ENCODE results near the gene MST1R.

The MST1R gene

DNA sequence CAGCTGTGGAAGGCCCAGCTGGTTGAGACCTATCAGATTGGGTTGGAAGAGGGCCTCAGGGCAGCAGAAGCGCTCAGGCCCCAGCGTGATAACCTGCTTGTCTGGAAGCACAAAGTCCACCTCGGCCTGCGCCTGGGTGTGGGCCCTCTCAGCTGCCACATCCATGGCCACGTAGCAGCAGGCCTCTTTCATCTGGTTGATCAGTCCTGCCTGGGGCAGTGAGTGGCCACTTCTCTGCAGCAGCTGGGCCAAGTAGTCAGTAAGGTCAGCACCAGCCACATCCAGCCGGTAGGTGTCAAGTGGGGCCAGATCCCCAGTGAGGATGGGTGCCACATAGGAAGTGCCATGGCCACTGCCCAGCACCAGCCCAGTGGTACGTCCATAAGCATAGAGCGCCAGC lies 30.1 kb downstream of the MST1R start:
- DNase-seq, result no peak

DNA sequence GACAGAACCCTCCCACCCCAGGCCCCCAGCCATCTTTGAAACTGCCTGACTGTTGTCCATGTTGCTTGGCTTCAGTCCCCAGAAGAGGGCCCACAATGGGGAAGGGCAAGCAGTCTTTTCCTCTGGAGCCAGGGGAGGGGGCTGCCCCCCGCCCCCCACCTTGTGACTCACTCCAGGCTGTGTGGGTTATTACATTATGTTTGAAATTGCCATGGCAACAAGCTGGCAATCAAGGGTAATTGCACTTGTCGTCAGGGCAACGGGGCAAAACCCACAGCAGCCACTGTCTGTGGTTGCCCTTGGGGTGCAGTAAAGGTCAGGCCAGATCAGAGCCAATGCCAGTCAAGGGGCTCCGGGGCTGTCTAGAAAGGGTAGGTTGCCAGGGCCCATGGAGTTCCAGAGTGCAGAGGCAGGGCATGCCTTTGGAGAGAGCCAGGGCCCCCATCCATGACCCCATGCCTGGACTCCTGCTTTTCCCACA lies 30.8 kb downstream of the MST1R start:
- peak; percentile 26 for DNase-seq

GRCh38 chr3:49871531-49872153 lies 32.0 kb downstream of the MST1R start:
- no peak for DNase-seq

GRCh38 chr3:49869525-49870126 lies 34.0 kb downstream of the MST1R start, which contains the start of gene CAMKV:
Gene CAMKV, minus strand, starts transcription at chr3:49869906. Its CDS starts 7,518 bp downstream, at chr3:49862388.
- no peak for DNase-seq

DNA sequence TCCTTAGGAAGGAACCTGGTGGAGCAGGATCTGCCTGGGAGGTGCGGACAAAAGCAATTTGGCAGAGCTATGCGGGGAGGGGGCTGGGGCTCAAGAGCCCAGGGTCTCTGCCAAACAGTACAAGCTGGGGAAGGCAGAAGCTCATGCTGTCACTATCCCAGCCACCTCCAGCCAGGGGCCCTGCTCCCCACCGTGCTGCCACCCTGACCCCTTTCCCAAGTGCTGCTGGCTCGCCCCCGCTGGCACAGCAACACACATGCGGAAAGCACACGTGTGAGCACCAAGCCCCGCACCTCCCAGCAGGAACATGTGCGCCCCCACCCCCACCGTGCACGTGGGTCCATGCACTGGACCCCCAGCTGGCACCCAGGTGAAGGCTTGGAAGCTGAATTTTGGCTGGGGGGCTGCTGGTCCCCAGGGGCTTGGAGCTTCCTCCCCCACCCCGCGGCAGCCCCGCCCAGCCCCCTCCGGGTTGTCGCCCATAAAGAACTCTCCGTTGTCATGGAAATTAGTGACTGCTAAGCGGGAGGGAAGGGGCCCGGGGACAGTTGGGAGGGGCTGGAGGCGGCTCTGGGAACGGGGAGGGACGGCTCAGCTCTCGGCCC lies 34.7 kb downstream of the MST1R start:
- no peak for DNase-seq

DNA sequence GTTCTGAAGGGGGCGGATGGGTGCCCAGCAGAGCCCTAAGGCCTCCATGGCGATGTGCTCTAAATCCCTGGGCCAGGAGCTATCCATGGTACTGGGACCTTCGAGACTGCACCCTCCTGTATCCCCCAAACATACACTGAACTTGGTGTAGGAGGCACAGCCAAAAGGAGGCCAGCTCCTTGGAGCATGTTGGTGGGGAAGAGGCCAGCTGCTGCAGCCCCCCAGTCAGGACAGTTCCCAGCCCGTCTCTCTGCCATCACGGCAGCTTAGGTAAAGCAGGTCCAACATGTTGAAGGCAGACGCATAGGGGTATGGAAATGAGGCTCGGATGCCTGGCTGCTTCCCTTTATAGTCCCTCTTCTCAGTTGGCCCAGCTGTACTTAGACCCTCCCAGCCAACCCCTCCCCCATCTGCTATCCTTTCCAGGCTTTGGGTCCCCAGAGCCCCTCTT lies 35.8 kb downstream of the MST1R start:
- DNase-seq, result no peak

DNA sequence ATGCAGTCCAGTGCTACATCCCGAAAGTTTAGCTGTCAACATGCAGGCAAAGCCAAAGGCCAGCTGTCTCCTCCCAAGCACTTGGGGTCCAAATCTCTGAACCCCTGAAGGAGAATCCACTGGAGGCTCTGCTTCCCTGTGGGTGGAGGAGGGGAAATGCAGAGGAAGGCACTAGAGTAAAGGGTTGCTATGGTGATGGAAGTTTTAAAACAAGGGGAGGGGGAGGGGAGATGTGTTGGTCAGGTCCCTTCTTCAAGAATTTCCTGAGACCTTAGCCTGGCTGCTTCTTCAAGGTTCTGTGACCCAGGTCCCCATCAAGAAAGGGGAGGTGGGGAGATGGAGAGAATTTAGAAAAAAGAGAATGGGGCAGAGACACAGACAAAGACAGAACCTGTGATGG lies 36.3 kb downstream of the MST1R start:
- DNase-seq, result no peak

- no peak for DNase-seq
These were observed 38.4 kb downstream of the MST1R start for GRCh38 chr3:49865198-49865784.

DNA sequence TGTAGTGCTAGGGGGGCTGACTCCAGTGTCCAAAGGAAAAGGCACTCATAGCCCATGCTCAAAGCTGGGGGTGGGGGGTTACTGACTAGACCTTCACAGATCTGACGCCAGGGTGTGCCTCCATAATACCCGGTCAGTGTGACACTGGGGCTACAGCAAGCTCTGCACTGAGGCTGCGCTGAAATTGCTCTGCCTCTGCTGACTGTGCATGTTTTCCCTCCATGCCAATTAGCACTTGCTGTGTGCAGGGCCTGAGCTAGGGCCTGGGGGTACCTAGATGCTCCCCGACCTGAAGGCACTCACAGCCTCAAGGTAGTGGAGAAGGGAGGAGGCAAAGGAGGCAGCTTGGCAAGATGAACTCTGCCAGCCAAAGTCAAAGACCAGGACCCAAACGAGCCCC lies 39.2 kb downstream of the MST1R start:
- no peak for DNase-seq

DNA sequence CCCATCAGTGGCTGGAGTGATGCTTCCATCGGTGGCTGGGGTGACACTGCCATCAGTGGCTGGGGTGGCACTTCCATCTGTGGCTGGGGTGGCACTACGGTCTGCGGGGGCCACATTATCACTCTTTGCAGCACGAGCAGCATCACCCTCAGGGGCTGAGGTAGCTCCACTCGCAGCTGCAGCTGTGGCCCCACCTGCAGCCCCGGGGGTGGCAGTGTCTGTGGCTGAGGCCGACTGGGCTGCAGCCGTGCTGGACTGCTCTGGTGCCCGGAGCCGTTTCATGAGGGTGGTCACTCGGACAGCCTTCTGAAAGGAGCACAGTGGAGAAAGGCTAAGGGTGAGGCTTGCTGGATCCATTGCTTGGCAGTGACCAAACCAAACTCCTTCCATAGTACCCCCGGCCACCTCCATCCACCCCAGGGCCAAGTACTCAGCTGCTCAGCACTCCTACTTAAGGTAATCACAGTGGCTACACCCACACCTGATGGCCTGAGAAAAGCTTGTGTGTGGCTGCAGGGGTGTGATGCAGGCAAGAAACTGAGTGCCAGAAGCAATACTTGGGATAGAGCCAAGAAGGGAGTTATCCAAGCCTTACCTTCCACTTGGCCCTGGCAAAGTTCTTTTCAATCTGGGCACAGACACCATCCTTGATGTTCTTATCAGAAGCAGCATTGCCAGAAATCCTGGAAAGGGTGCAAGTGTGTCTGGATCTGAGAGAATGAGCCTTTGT lies 43.9 kb downstream of the MST1R start:
- no peak for DNase-seq

- peak; percentile 92 for DNase-seq
These were observed 47.3 kb downstream of the MST1R start, which contains the start of gene TRAIP for GRCh38 chr3:49856181-49857005. Gene TRAIP, minus strand, starts transcription at chr3:49856564. Its CDS starts 111 bp downstream, at chr3:49856453.

- no peak for DNase-seq
These were observed 48.0 kb downstream of the MST1R start for GRCh38 chr3:49855662-49856061.

DNA sequence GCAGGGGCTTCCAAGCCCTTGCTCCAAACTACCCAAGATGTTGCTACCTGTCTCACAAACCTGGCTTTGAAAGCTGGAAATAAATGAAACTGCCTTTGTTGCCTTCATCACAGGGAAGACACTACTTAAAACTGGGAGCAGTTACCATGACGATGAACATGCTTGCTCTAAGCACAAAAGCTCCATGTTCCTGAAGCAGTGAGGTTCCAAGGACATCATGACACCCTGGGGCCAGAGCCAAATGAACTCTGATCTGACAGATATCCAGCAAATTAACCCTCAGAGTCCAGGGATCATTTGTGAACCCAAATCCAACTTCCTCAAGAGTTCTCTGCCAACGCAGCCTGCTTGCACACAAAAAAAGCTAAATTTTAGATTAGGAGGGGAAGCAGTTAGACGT lies 58.0 kb downstream of the MST1R start:
- DNase-seq, result no peak

DNA sequence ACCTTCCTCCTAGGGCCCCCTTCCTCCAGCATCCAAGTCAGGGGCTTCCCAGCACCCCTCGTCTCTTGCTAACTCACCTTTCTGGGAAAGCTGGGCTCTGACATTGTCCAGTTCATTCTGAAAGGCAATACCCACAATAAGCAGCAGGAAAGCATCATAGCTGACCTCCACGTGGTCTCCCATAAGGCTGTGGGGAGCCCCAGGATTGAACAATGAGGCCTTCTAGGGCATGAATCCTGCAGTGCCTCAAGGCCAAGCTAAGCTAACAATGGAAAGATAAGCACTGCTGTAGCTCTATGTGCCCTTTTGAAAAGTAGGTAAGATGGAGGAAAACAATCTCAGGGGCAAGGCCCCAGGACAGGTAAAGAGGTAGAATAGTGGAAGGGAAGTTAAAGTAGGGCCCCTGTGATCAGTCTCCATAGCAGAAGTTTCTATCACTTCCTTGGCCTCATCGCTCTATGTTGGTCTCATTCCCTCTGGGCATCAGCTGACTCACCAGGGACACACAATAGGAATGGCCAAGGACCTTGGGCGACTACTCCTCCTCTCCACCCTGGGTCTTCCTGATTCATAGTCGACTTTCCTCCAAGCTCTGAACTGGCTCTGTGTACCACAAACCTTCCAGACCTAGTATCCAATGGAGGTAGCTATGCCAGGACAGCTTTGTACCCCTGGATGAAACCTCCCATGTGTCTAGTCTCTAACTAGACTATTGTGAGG lies 59.0 kb downstream of the MST1R start:
- DNase-seq, result no peak

DNA sequence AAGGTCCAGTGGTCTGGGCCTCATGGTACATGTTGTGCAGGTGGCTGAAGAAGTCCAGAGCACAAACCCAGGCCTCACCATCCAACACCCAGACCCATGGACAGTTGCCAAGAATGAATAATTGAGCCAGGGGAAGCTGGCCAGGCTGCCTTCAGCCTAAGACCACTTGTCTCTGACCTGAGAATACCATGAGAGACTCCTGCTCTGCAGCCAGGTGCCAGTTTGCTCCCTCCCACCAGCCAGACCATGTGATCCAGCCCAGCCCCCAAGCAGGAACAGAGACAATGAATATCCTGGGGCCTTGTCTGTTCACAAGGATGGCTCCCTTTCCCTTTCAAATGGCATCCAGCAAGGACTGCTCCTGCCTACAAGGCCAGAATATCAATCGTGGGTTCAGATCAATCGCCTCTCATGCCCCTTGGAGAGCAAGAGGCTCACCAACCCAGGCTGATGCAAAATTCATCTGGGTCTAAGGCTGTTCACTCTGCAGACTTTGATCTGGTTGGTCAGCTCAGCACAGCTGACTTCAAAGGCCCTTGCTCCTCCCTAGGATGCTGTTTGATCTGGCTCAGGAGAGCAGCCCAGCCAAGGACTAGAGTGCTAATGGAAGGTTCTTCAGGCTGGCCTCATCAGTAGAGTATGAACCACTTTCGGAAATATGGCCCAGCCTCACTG lies 60.7 kb downstream of the MST1R start:
- DNase-seq, result no peak

DNA sequence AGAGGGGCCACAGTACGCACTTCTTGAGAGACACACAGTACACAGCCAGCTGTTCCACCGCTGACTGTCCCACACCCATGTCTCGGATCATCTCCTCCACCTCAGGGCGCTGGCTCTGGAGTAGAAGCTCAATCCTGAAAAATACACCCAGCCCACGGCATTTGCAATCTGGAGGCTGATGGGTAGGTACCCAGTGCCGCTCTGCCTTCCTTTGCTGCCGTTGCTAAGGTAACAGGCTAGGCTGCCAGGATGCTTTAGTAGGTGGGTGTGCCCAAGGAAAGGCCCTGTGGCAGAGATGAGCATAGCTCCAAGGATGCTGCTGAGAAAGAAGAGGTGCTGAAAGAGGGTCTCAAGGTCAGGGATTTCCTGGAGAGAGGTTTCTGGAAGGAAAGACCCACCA lies 61.9 kb downstream of the MST1R start:
- no peak for DNase-seq

DNA sequence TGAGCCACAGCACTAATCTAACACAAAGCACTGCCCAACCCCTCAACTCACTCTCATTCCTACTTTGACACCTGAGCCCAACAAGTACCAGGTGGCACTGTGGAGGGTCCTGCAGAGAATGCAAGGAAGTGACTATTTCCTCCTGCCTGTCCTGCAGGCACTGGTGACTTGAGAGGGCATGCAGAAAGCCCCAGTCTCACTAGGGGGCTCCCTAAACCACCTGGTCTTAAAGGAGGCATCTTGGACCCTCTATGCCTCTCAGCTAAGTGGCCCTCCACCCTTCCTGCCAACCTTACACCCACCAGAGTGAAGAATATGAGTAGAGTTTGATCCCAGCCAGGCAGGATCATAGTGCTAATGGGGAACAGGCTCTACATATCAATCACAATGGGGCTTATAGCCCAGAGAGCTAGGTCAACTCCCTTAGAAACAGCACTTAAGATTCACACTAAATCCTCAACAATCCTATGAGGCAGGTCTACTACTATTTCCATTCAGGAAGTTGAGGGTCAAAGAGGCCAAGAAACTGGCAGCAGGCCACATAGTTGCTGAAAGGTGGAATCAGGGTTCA lies 62.5 kb downstream of the MST1R start:
- DNase-seq, result no peak

DNA sequence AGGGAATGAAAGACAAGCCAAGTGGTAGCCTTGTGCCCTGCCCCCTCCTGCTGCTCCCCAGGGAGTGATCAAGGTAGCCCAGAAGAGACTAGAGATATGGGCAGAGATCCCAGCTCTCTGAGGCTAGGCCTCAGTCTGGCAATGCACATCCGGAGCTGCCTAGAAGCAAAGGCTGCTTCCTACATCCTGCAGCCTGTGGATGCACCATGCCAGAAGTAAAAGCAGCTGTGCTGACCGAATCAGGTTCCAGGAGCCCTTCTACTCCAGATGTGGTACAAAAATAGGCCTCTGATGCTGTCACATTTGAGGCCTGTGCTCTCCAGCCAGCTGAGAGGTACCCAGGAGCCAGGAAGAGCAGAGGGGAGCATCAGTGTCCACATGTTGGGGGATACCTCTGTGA lies 63.3 kb downstream of the MST1R start:
- no peak for DNase-seq

- peak; percentile 73 for DNase-seq
These were observed 64.4 kb downstream of the MST1R start for GRCh38 chr3:49839193-49839809.
